ENCODE results near the gene GABBR2.
"Not testable (repeated sequence)": the region's sequence is repeated elsewhere in the genome, so short reads cannot be mapped to it uniquely, and the experiment has no call there.

The GABBR2 gene

DNA sequence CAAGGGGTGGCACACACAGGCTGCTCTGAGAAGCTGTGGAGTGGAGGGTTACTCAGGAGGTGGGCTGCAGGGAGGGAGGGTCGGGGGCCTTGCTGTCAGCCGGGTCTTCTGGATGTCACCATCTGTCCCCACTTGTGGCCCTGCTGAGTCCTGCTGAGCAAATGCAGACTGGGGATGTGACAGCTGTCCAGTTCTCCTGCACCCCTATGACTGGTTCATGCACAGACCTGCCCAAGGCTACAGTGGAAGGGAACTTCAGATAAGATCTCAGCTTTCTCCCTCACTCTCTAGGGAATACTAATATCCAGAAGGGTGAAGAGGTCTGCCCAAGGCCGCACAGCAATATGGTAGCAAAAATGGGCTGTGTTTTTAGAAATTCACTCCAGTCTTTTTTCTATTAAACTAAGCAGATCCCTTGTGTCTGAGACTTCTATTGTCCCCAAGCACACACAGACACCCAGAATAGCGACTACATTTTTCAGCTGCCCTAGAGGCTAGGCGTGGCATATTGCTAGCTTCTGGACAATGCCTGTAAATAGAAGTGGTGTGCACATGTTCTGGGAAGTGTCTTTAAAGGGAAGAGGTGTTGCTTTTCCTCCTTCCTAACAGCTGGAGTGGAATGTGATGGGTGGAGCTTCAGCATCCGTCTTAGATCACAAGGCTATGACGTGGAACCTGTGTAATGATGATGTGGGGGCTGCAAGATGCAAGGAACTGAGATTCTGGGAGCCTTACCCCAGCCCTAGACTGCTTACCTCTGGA, 402.2 kb downstream of the GABBR2 start:
- no peak for DNase-seq (ENCODE audit: low read depth in 1 of 2, low spot score in 1 of 2)

DNA sequence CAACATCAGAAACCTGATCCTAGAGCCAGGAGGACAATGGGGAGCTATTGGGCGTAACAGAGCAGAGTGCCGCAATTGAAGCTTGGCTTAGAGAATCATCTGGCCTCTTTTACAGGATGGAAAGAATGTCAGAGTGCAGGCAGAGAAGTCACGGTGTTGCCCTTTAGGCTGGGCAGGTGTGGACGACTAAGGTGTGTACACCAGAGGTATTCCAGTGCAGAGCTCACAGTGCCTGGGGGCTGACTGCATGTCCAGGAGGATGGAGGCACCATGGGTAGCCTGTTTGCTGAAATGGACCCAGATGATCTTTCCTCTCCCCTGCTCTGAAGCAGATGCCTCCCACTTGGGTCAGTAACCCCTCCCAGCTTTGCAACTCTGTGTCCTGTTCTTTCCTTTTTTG, 404.4 kb downstream of the GABBR2 start:
- DNase-seq (ENCODE audit: low read depth in 1 of 2, low spot score in 1 of 2) = no peak

DNA sequence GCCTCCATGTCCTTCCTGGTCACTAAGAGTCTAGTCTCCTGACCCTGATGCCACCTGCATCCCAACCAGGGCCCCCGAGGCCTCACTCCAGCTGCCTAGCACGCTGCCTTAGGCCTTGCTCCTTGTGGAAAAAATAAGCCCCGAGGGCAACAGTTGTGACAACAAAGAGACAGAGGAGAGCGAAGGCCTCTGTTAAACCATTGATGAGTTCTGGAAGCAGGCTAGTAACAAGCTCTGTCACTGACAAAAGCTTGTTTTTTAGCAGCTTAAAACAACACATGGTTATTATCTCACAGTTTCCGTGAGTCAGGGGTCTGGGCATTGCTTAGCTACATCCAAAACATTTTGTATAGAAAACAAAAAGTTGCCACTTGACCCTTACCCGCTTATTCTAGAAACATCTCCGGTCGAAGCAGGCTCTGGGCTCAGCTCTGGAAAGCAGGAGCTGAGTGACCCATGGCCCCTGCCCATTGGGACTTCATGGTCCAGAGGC, 405.1 kb downstream of the GABBR2 start:
- DNase-seq (ENCODE audit: low read depth in 1 of 2, low spot score in 1 of 2) = no peak

DNA sequence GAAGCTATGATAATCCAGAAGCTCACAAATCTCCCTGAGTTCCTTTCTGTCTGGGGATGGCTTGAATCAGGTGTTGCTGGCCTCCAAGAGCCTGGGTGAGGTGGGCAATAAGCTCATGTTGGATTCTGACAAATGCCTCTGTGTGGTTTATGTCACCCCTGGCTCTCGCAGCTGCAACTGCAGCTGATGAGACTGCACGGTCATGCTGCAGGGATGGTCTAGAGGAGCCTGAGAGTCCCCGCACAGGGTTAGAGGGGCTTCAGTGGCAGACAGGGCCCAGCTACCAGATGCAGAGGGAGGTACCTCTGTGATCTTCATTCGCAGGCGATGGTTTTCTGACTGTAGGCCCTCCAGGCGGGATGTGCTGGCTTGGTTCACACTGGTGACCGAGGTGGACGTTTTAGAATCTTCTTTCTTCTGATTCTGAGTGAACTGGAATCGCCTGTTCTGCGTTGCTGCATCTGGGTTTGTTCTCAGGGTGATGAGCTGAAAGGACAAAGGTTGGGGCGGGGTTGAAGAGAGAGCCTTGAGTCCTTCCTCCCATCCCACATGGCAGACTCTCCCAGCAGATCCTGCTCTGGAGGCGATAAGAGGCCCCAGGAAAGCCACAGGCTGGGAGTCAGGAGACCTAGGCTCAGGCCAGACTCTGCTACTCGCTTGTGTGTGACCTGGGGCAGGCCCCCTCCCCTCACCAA, 405.6 kb downstream of the GABBR2 start:
- no peak for DNase-seq (ENCODE audit: low read depth in 1 of 2, low spot score in 1 of 2)

DNA sequence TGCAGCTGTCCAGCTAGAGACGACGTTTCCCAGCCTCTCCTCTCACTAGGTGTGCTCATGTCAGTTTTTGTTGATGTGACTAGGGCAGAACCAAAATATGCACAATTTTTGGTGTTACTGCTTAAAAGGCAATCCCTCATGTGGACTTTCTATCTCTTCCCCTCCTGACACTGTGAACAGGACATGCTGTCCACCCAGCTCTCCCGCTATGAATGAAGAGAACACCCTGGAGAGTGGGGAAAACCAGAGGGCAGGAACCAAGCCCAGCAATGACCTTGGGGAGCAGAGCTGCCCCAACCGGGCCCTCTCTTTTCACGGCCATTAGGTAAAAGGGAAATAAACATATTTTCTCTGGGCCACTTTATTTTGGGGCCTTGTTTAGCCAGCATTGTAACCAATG, 406.6 kb downstream of the GABBR2 start:
- no peak for DNase-seq (ENCODE audit: low read depth in 1 of 2, low spot score in 1 of 2)

DNA sequence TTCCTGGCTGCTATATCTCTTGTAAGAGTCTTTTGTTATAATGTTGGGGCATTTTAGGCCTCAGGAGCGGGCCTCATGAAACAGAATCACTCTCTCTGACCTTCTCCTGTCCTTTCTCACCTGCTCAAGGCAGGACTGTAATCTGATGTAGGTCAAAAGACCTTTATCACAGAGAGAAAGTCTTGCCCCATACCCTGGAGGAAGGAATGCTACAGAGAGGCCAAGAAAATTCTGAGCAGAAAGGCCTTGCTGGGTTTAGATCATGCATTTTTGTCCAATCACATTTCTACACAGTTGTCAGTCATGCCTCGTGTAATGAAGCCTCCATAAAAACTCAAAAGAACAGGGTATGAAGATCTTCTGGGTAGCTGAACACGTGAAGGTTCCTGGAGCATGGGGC, 408.1 kb downstream of the GABBR2 start:
- DNase-seq (ENCODE audit: low read depth in 1 of 2, low spot score in 1 of 2) = no peak

DNA sequence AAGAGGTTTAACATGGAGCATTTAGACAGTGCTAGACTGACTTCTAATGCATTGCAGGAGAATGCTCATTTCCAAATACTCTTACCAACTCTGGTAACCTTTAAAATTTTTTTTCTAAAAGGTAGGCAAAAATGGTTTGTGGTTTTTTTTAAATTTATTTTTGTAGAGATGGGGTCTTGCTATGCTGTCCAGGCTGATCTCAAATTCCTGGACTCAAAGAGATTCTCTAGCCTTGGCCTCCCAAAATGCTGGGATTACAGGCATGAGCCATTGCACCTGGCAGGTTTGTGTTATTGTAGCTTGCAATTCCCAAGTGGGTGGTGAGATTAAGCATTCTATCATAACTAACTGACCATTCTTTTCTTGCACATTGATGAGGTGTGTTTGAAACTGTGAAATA, 410.3 kb downstream of the GABBR2 start:
- no peak for DNase-seq (ENCODE audit: low read depth in 1 of 2, low spot score in 1 of 2)

DNA sequence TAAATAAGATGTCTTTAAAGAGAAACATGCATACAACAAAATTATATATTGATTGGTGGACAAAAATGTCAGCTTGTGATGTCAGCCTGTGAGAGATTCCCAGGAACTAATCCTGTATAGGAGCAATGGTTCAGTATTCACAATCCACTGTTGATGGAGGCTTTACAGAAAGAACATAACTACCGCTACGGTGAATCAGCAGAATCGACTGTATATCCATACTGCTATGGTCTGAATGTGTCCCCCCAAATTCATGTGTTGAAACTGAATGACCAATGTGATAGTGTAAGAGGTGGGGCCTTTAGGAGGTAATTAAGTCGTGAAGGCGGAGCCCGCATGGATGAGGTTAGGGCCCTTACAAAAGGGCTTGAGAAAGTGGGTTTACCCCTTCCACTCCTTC, 412.9 kb downstream of the GABBR2 start:
- no peak for DNase-seq (ENCODE audit: low read depth in 1 of 2, low spot score in 1 of 2)

DNA sequence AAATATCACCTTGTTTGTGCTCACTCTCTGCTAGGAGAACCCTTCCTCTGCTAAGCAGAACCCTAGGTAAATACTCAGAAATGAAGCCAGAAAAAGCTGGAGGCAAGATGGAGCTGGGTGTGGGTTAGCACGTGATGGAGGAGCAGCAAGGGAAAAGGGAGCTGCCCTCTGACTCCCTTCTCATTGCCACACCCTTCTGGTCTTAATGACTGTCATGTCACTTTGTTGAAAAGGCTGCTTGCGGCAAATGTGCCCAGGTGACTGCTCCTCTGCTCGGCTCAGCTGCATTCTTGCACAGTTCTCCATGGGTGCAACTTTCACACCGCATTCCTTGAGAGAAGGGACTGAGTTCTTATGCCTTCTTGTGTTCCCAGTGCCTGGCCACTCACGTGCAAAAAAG, 416.9 kb downstream of the GABBR2 start:
- no peak for DNase-seq (ENCODE audit: low read depth in 1 of 2, low spot score in 1 of 2)

DNA sequence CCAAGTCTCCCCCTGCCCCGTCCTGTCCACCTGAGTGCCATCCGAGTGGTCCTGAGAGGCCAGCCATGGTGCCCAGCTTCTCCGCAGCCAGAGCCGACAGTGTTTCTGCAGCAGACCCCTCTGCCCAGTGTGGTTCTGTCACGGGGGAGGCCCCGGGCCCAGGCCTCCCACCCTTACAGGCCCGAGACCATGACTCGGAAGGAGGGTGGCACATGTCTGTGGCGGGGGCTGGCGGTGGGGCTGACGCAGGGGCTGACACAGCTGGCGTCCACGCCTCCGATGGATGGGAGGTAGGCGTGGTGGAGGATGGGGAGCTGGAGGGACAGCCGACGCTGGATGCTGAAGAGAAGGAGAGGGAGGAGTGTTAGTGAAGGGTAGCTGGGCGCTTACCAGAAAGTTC, 418.3 kb downstream of the GABBR2 start:
- no peak for DNase-seq (ENCODE audit: low read depth in 1 of 2, low spot score in 1 of 2)

DNA sequence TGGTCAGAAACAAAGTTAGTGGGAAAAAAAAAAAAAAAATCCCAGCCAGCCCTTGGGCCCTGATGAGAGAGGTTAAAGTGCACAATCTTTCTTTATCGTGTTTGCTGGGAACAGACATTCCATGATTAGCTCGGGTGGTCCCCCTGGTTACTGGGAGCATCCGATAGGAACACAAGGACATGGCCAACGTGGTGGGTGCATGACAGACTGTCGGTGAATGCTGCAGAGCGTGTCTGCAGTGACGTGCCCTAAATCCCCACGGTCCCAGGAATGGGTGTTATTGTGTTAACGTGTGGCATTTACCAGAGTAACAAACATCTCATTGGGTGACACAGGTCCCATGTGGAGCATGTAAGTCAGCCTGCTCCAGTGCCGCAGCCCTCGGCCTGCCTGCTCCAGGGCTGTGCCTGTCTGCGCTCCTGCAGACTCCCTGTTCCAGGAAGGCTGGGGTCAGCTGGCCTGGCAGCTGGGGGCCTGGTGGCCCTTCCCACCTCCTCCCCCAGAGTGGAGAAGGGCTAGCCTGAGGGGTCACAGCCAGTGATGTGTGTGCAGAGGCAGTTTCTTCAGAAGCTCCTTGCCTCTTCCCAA, 419.0 kb downstream of the GABBR2 start:
- DNase-seq (ENCODE audit: low read depth in 1 of 2, low spot score in 1 of 2) = no peak

DNA sequence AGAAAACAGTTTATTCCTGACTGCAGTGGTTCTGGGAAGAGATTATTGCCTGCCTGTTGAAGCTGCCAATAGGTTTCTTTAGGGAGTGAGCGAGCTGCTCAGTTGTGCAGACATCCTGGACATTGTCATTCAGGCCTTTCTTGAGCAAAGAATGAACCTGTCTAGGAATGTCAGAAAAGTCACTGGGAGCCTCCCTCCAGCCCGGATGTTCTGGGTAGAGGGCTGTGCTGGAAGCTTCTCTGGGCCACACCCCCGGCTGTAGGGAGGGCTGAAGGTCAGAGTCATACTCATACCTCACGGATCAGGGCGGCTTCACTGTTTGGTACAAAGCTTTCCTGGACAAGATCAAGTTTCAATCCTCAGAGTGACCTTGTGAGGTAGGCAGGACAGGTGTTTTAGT, 419.9 kb downstream of the GABBR2 start:
- DNase-seq (ENCODE audit: low read depth in 1 of 2, low spot score in 1 of 2) = no peak

DNA sequence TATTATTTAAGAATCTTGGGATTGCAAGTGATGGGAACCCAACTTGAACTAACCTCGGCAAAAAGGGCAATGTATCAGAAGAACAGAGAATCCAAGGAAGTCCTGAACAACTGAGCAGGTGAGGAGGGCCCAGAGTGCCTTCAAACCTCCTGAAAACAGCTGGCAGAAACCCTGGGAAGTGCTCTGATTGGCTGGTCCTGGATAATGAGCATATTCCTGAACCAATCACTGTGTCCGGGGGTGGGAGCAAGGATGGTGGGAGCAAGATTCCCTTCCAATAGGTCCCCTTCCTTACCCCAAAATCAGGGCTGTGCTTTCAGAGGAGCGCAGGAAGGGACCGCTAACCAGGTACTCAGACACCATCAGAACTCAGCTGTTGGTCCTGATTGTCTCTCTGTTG, 421.4 kb downstream of the GABBR2 start:
- no peak for DNase-seq (ENCODE audit: low read depth in 1 of 2, low spot score in 1 of 2)

DNA sequence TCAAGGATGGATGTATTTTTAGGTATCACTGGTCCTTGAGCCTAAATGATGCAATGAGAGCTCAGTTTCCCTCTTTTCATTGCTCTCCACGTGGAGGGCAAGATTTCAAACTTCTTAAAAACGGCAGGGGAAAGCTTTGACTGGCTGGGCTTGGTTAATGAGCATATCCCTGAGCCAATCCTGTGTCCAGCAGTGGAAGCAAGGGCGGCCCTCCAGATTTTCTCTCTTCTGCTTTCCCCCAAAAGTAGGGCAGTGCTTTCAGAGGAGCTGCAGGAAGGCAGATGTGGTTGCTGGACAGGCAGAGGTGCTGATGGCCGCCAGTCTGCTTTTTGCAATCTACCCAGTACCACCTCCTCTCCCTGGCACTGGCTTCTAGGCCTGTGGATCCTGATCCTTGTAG, 423.3 kb downstream of the GABBR2 start:
- DNase-seq (ENCODE audit: low read depth in 1 of 2, low spot score in 1 of 2) = no peak

DNA sequence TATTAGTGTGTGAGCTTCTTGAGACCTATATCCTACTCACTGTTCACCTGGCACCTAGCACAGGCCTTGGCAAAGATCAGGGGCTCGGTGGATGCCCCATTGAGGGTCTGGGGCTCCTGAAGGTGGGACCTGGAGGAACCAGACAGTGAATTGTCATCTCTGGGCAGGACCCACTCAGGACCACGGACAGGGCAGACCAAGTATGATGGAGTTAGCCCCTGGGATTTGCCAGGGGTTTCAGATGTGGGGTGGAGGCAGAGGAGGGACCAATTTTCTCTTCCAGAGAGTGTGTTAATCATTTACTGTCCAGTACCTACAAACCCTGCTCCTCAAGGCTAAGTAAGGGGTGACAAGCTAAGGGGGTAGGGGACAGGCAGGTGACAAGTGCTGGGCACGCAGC, 424.0 kb downstream of the GABBR2 start:
- no peak for DNase-seq (ENCODE audit: low read depth in 1 of 2, low spot score in 1 of 2)

DNA sequence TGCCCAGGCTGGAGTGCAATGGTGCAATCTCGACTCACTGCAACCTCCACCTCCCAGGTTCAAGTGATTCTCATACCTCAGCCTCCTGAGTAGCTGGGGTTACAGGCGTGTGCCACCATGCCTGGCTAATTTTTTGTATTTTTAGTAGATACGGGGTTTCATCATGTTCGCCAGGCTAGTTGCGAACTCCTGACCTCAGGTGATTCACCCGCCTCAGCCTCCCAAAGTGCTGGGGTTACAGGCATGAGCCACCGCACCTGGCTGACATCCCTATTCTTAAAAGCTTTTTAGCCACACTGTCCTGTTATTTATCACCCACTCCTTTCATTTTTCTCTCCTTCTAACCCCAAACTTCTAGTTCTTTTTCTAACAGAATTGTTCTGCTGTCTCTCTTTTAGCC, 425.6 kb downstream of the GABBR2 start:
- not testable (repeated sequence) for DNase-seq (ENCODE audit: low read depth in 1 of 2, low spot score in 1 of 2)

DNA sequence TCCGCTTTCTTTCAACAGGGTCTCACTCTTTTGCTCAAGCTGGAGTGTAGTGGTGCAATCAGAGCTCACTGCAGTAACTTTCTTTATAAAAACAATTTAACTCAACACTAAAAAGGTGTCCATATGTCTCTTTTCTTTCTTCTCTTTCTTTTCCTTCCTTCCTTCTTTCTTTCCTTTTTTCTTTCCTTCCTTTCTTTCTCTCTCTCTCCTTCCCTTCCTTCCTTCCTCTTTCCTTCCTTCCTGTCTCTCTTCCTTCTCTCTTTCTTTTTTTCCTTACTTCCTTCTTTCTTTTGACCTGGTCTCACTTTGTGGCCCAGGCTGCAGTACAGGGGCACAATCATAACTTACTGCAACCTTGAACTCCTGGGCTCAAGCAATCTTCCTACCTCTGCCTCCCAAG, 427.5 kb downstream of the GABBR2 start:
- DNase-seq (ENCODE audit: low read depth in 1 of 2, low spot score in 1 of 2) = no peak

DNA sequence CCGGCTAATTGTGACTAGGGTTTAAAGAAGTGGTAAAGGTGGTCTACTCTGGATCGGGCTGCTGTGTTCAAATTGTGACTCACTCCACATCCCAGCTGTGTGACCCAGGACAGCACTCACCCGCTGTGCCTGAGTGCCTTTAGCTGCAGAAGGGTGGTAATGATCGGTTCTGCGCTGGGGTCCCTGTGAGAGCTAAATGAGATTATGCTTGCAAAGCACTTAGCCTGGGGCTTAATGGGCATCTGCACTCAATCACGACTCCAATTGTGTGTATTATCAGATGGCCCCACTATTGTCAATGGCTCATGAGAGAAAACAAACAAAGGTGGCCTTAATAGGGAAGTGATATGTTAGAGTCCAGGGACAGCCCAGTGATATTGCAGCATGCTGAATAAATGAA, 428.2 kb downstream of the GABBR2 start:
- DNase-seq (ENCODE audit: low read depth in 1 of 2, low spot score in 1 of 2) = no peak

DNA sequence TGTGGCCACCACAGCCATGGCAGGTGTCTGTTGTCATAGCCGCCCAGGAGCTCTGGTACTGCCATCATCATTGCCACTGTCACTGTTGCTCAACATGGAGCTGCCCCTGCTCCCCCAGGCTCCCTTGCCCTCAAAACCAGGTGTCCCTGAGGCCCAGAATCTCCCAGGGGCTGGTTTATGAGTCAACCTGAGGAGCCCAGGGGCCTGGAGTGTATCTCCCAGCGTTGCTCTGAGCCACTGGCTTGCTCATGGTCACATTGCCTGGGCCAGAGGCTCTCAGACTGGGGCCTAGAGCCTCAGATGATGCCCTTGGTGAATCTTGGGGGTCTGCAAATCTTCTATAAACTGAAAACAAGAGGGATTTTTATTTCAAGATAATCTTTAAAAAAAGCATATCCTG, 428.6 kb downstream of the GABBR2 start:
- no peak for DNase-seq (ENCODE audit: low read depth in 1 of 2, low spot score in 1 of 2)

DNA sequence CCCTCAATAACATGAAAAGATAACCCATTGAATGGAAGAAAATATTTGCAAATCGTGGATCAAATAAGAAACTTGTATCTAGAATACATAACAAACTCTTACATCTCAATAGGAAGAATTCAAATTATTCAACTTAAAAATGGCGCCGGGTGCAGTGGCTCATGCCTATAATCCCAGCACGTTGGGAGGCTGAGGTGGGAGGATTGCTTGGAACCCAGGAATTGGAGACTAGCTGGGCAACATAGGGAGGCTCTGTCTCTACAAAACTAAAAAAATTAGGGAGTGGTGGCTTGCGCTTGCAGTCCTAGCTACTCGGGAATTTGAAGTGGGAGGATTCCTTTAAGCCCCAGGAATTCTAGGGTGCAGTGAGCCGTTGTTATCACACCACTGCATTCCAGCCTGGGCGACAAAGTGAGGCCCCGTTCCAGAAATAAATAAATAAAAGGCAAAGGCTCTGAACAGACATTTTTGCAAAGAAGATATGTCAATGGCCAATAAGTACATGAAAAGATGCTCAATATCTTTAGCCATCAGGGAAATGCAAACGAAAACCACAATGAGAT, 431.7 kb downstream of the GABBR2 start:
- no peak for DNase-seq (ENCODE audit: low read depth in 1 of 2, low spot score in 1 of 2)

DNA sequence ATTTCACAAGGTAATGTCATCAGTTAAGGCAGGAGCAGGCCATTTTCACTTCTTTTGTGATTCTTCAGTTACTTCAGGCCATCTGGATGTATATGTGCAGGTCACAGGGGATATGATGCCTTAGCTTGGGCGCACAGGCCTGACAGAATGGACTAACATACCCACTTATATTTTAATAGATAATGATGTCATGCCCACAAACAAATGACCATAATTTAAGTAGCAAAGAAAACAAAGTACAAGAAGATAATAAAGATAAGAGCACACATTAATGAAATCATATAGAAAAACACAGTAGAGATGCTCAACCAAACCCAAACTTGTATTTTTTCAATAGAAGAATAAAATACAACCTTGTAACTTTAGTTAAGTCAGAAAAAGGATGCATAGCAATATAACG, 433.6 kb downstream of the GABBR2 start:
- DNase-seq (ENCODE audit: low read depth in 1 of 2, low spot score in 1 of 2) = no peak

DNA sequence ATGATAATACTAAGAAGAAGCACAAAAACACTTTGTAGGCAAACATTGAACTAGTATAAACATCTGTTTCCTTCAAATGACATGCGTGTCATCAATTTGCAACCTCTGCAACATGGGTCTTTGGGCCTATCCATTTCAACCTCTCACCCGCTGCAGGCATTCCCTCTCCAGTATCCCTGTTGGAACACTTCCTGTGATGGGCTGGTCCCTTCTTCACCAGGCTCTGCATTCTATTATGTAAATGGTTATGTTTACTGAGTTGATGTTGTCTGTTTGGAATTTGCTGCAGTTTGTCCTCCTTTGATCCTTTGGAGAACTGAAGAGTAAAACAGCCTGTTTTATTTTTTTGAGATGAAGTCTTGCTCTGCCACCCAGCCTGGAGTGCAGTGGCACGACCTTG, 436.7 kb downstream of the GABBR2 start:
- DNase-seq (ENCODE audit: low read depth in 1 of 2, low spot score in 1 of 2) = no peak

Measured in activated CD4-positive, alpha-beta T cell treated with anti-CD3 and anti-CD28 coated beads, Interleukin-2, amount 50 U/mL, for 24 hours (primary cell).